PFSK-1 (cell line): ENCODE data around the gene SLC25A1.

Experiments used
- FOXP2 ChIP-seq: optimal IDR thresholded peaks from 2 replicates; pipeline ENCODE3; 2011; ENCODE audit warnings: borderline replicate concordance, control low read depth, inconsistent platforms; ENCODE audit not compliant: insufficient read depth; ENCODE audit errors: extremely low read length, extremely low read depth
- POLR2AphosphoS5 ChIP-seq: IDR thresholded peaks from 2 replicates; pipeline ENCODE4 v1.6.1; 2012; ENCODE audit warnings: low read depth, mild to moderate bottlenecking, control low read depth, low read length, moderate library complexity
- REST ChIP-seq, 2 experiments: IDR thresholded peaks; 2 replicates each; pipeline versions ENCODE4 v1.6.1 to v1.8.0; 2011 to 2012; ENCODE audit warnings: low read depth in 2 of 2, low read length in 2 of 2, control low read depth in 1 of 2, inconsistent platforms in 1 of 2, mild to moderate bottlenecking in 1 of 2, moderate library complexity in 1 of 2; ENCODE audit not compliant: insufficient read depth in 1 of 2
- SIN3A ChIP-seq: IDR thresholded peaks from 2 replicates; pipeline ENCODE4 v1.6.1; 2012; ENCODE audit warnings: mild to moderate bottlenecking, low read length, moderate library complexity, borderline replicate concordance; ENCODE audit not compliant: insufficient read depth
- TAF1 ChIP-seq: IDR thresholded peaks from 2 replicates; pipeline ENCODE4 v1.6.1; 2012; ENCODE audit warnings: low read length, control low read depth, borderline replicate concordance; ENCODE audit not compliant: insufficient read depth

Gene SLC25A1

DNA sequence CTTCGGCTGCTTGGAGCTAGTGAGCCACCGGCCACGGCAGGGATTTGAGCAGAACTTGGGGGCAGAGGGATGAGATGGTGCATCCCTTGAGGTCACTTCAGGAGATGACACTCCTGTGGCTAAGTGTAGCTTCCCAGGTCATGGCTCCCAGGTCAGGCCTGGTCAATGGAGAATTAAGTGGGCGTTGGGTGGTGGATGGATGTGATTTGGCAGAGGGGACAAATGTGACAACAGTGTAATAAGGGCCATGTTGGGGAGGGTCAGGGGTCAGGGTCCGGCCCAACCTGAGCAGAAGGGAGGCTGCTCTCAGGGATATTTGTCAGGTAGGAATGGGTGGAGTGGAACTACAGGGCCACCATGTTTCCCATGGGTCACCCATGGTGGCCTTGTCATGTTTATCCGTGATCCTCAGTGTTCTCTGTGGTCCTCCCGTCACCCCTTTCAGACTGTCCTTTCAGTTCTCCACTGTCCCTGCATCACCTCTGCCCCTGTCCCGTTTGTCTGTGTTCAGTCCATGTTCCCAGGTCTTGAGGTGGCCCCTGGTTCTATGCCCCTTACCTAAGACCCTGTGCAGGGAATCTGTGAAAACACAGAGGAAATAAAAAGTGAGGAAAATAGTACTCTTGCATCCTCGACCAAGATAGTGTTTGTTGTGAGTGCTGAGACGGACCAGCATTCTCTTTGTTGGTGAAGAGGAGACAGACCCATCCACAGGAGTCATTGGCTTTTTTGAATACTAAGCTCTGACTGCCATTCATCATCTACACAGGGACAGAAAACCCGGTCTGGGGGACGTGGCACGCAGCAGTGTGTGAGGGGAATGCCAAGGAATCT, 6.1 kb downstream of the SLC25A1 start:
- TF ChIP-seq FOXP2 (no peak), POLR2AphosphoS5 (no peak)

- no peak for TF ChIP-seq FOXP2
- no peak for TF ChIP-seq POLR2AphosphoS5
- no peak for TF ChIP-seq REST (IDR thresholded peaks at IDR 0.05; ENCODE audit: insufficient read depth in 1 of 2, low read depth in 2 of 2, low read length in 2 of 2)
- TF ChIP-seq TAF1, result no peak
- no peak for TF ChIP-seq SIN3A
Observed at GRCh38 chr22:19169947-19170318, 8.6 kb downstream of the SLC25A1 start.

- TF ChIP-seq SIN3A (no peak), REST (IDR thresholded peaks at IDR 0.05; ENCODE audit: insufficient read depth in 1 of 2, low read depth in 2 of 2, low read length in 2 of 2) (no peak), FOXP2 (no peak), TAF1 (no peak), POLR2AphosphoS5 (no peak)
Observed at GRCh38 chr22:19169002-19169946, 9.3 kb downstream of the SLC25A1 start.

DNA sequence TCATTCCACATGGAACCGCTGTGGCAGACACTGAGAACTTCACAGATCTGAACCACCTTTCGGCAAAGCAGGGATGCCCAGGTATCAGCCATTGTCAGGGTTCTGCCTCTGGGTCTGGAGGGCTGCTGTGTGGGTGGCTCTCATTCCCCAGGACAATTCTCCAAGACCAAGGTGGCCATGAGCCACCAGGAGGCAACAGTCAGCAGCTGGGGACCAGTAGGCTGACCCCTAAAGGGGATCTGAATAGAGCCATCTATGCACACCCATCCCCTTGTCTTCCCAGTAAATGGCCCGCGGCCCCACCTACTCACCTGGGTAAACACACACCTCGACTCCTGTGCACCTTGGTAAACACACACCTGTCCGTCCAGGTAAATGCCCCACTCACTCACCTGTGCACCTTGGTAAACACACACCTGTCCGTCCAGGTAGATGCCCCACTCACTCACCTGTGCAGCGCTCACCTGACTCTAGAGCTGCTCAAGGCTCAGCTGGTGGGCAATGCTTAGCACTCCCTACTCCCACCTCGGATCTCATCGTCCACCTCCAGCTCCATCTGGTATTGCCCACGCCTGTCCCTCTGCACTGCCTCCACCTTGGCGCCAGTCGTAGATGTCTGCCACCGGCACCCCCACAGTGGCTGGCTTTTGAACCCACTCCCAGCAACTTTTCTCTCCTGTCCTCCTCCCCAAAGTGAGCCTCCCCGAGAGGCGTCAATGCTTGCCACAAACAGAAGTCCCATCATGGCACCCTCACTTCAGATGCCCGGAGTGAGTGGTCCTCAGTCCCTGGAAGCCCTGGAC, 10.2 kb downstream of the SLC25A1 start:
- TF ChIP-seq REST (IDR thresholded peaks at IDR 0.05; ENCODE audit: insufficient read depth in 1 of 2, low read depth in 2 of 2, low read length in 2 of 2) (no peak), FOXP2 (no peak), SIN3A (no peak), TAF1 (no peak), POLR2AphosphoS5 (no peak)

- TF ChIP-seq TAF1 (no peak), FOXP2 (no peak), POLR2AphosphoS5 (no peak), REST (IDR thresholded peaks at IDR 0.05; ENCODE audit: insufficient read depth in 1 of 2, low read depth in 2 of 2, low read length in 2 of 2) (no peak), SIN3A (no peak)
Observed at GRCh38 chr22:19167106-19167869, 11.2 kb downstream of the SLC25A1 start.
